GM21529 (cell line): Measurements from ENCODE around the gene LRRC7.
"Not testable (repeated sequence)": the region's sequence is repeated elsewhere in the genome, so short reads cannot be mapped to it uniquely, and the experiment has no call there.

Source experiments
- ATAC-seq: cut with Tn5 transposase; IDR thresholded peaks from one replicate; pipeline ENCODE4 v1.9.1; 2021; ENCODE audit not compliant: unreplicated experiment

LRRC7 gene

DNA sequence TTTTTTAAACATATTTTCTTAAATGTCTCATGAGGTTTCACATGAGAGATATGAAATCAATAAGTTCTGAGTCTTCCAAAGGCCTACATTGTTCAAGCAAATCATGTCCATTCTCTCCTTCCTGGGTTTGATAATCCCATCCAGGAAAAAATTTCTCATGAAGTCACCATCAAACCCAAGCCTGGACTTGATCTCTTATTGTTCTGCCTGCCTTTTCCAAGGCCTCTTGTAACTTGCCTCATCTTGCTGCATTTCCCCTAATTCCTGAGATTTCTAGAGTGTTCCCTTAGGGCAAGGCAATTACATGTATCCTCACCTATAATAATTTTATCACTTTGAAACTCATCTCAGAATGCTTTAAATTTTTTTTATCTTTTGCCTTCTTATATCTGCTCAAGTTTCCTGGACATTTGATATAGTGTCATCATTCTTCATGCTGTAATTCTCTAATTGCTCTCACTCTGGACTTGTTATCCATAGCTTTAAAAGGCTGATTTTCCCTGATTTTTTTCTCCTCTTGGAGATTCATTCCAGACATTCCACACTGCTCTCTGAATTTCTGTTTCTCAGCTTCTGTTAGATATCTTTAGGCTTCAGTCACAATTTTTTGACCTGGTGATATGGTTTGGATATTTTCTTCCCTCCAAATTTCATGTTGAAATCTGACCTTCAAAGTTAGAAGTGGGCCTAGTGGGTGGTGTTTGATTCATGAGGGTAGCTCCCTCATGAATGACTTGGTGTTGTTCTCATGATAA, 126.4 kb downstream of the LRRC7 start:
- no peak for ATAC-seq

DNA sequence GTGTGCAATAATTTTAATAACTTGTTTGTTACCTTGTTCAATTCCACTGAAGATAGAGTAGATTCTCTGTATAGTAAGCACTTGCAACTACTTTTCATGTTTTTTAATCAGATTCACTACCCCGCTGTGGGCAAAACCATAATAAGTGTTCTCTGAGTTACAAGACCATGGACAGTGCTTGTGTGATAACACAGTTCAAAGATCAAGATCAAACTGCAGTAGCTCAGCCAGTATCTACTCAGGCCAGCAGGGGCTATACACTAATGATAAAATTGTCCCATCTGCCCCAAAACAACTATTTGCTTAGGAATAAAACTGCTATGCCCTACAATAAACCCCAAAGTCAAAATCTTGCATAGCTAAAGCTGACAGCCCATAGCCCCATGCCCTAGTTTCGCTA, 129.6 kb downstream of the LRRC7 start:
- ATAC-seq = no peak

DNA sequence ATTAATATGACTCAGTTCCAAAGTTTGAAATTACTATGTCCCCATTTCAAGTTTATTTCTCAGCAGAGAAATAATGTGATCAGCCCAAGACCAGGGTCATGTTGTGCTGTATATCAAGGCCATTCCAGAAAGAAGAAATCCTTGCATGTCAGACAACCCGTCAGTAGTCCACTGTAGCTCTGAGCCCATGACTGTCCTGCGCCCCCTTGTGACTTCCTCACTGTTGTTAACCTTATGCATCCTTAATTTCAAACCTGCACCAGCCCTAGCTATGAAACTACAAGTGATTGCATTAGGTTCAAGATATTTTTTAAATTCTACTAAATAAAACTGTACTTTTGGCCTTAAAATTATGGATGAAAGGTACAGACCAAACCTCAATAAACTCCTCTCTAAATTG, 133.0 kb downstream of the LRRC7 start:
- no peak for ATAC-seq

DNA sequence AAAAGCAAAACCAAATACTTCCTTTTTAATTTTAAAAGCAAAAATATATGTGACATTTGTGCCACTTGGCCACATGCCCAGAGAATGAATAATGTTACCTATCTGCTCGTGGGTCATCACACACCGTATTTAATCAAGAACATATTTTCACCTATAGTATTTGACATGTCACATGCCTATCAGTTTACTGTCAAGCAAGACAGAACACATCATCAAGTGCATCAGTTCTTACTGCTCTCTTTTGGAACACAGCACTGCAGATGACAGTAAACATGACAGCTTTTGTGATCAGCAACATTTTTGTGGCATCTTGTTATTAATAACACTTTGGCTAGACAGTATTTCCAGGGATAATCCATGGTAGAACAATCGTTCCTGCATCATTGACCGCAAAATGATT, 134.4 kb downstream of the LRRC7 start:
- ATAC-seq = no peak

DNA sequence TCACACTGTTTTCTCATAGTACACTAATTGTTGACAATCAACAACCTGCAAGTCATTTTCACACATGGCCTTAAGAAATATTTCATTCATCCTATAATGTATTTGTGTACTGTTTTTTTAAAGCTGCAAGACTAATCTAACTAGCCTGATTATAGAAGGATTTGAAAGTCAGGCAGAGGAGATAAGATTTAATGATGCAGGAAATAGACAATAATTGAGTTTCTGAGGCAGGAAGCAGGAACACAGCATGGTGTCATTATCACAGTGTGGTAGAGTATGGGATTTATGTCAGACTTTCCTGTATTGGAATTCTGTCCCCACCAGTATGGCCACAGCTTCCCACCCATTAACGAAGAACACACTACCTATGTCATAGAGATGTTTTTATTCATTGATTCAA, 138.8 kb downstream of the LRRC7 start:
- no peak for ATAC-seq

DNA sequence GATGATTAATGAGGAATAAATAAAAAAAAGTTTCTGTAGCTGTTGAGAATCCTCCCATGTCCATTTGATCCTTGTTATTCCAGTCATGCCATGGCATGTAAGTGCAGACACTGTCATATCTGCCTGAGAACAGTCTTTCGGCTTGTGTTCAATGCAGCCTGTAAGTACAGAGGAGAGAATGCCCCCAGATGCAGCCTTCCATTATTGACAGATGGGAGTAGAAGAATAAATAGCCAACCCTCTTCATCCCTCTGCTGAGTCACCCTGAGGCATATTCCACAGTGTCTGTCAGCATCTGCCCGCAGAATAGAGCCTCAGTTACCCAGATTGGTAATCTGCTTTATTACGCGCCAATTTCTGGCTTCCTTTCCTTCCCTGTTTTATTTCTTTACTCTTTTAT, 139.4 kb downstream of the LRRC7 start:
- ATAC-seq = no peak

DNA sequence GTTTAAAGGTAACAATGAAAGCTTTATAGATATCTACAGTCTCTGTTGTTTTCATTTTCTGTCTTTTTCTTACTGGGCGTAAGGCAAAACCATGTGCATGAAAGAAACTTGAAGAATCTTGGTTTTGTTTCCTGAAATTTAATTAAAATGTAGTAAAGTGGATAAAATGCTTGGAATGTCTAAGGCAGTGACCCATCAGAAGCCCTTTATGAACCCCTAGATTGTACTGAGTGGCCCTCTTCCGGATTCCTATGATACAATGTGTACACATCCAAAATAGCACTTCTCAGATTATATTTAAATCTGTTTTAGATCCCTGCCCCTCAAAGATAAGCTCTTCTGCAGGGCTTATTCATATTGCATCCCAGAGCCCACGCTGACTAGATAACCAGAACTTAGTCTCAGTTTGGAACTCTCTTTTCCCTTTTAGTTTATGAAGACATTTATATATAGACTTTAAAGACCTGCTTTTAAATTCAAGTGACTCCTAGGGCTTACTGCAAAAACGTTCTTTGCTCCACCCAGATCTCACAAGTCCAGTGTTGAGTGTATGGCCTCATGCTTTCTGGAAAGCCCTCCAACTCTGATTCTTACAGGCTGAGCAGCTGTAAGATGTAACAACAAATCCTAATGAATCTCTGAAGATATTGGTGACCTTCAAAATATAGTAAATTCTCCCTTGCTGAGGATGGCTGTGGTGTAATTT, 142.9 kb downstream of the LRRC7 start:
- no peak for ATAC-seq

DNA sequence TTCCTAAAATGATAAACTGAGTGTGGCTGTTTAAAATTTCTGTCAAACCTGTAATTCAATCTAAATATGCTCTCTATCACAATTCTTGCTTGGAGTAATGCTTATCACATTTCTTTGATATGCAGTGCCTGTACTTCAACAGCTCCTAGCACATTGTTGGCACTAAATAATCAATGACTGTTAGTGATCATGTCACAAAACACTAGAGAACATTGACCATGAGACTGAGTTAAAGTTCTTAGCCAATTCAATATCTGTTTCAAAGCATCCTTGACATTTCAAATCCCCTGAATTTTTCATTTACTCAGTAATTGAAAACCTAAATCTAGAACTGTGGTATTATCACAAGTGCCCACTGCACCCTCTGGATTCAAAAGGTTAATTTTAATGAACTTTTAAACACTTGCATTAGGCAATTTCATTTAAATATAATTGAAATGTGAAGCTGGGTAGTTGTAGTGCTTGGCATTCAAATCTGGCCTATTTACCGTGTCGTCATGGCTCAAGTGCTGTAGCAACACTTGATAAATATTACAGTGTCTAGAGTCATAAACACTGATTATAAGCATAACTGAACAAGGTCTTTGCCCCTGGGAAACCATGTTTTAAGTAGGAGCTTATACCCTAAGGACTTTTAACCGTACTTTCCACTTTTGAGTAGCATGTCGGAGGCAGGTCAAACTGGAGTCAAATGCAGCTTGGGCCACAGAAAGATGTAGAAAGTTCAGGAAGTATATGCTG, 143.6 kb downstream of the LRRC7 start:
- no peak for ATAC-seq

DNA sequence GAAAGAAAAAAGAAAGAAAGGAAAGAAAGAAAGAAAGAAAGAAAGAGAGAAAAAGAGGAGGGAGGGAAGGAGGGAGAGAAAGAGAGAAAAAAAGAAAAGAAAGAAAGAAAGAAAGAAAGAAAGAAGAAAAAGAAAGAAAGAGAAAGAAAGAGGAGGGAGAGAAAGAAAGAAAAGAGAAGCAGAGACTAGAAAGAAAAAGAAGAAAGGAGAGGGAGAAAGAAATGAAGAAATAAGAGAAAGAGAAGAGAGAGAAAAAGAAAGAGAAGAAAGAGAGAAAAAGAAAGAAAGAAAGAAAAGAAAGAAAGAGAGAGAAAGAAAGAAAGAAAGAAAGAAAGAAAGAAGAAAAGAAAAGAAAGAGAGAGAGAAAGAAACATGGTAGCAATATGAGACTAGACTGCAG, 150.1 kb downstream of the LRRC7 start:
- ATAC-seq = not testable (repeated sequence)

DNA sequence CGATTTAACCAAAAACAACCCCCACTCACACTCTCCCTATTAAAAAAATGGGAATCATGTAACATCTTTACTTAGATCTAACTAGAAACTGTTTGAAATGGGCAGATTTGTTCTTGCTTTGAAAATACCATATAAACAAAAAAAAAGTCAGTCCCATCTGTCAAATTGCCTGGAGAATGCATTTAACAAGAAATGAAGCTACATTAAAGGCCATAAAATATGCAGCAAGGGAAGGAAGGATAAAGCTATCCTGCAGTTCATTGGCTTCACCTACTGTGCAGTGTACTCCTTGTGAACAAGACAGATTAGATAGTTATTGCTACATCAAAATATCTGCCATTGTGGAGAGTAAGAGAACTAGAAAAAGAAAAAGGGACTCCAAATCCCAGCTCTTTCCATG, 160.5 kb downstream of the LRRC7 start:
- ATAC-seq = no peak

DNA sequence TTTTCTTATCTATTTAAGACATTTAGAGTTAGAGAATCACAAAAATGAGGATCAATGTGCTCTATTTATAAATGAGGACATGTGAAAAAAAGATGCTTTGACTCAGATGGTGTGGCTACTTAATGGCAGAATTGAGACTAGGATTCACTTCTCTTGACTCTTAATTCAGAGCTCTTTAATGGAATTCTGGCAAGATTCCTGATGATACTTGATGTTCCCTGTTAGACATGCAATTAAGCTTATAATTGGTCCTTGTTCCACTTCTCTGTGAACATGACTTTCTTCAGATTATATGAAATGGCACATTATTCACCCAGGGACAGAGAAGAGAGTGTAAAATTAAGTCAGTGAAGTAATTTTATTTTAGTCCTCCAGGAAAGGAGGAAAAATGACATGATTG, 165.3 kb downstream of the LRRC7 start:
- no peak for ATAC-seq

DNA sequence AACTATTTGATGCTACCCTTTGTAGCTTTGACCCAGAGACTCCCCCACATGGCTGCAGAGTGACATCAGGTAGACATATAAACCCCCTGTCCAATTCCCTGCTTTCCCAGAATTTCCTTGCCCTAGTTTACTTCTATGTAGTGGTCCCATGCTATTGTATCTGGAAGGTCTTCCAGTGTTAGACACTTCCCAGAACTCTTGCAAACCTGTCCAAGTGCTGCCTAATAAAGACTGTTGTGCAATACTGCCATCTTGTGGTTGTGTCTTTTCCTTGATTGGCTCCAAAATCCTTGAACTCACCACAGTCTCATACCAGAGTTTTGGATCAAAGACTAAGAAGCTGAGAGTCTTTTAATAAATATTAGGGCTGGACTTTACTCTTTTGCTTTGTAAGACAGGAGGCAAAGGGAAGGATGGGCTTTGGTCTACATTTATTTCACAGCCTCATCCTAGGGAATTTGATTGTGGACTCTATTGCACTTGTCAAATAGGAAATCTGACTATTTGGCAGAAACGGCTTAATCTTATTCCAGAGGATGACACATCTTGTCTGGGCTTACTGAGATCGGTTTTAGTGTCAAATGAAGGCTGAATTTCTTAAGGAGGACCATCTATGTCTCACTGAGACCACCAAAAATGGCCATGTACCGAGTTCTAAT, 169.9 kb downstream of the LRRC7 start:
- ATAC-seq = peak; percentile 76

DNA sequence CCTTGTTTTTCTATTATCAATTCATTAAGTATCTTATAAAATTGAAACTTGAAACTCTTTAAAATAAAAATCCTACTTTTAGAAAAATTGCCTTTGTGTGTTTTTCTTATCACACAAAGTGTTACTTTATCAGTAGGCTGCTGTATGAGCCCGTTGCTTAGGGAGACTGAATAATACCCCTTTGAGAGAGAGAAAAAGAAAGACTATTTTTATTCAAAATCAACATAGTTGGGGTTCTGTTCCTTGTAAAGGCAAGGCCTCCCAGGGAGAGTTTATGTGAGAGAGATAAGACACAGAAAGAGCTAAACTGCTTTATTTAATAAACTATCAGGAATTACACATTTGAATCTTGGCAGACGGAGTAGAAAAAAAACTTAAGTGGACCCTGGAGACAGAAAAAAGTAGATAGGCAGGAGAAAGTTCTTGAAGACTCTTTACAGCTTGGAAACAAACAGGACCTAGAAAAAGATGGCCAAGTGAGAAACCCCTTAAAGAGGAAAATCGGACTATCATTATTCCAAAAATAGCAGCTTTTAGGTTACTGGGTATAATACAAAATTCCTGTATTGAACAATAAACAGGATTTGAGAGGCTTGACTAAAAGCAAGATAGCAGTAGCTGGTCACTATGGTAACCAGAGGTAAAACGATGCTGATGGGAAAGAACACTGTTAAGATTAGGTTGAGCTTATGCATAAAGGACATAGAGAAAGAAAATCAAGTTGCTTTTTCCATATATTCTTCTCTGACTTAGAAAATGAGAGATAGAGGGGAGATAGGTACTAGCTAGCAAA, 170.9 kb downstream of the LRRC7 start:
- no peak for ATAC-seq

DNA sequence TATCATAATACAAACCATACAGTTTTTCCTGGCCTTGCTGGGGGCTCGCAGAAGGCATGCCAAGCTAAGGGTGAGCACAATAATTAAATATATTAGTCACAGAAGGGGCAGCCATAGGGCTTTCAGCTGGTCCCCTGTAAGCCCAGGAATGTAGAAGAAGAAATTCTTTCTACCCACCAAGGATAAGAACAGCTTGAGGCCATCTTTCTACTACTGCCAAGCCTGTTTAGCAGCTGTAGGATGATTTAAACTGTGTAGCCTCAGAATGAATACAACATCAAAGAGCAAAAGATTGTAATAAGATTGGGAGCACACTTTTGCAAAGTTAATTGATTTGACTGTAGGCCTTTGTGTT, 171.5 kb downstream of the LRRC7 start:
- no peak for ATAC-seq

DNA sequence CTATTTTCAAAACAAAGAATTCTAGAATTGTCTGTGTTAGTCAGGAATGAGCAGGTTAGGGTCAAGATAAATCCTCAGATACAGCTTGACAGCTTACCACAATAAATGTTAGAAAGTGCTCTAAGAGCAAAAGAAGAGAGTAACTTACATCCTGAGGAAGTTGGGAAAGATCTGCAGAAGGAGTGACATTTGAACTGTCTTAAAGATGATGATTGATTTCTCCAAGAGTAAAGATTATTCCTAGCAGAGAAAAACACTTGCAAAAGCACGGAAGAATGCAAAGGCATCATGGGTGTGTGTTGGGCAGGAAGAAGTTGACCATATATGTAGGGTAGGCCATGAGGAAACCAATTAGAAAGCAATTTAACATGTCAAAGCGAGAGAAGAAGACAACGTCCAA, 175.4 kb downstream of the LRRC7 start:
- no peak for ATAC-seq

DNA sequence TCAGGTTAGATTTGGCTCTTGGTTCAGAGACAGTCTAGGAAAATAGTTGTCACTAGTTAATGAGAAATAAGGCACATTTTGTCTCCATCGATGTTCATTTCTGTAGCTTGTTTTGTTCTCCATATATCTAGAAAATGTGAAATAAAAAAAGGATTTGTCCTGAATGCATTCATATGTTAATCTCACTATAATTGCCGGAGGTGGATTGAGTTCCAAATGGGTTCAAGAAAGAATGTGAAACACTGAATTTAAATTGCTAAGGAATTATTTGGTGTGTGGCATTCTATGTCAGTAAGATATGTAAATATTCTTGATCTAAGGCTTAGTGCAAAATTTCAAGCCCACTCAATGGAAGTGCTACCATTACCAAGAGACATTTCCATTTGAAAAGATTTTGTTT, 176.7 kb downstream of the LRRC7 start:
- no peak for ATAC-seq

DNA sequence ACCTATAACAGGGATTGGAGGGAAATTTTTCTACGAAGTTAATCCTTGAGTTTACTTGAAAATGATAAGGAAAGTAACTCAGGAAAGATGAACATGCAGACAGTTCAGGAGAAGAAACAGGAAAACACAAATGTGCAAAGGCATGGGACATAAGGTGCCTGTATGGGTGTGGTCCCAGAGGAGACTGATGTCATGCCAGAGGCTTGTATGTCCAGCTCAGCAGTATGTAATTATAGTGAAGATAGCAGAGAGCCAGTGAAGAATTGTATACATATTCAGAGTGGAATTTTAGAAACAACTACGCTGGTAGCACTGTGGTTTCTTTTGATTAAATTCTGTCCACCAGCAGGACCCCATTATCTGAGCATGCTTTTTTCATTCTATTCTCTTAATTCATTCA, 179.5 kb downstream of the LRRC7 start:
- ATAC-seq = no peak

DNA sequence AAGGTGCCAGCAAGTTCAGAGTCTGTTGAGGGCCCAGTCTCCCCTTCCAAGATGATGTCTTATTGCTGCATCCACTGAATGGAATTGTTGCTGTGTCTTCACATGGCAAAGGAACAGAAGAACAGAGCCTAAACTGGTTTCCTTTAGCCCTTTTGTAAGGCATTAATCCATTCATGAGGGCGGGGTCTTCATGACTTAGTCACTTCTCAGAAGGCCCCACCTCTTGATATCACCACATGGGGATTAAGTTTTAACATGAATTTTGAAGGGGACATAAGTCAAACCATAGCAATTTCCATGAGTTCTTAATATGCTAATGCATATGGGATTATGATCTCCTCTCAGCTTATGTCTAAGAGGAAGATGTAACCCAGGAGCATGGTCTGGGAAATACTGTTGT, 182.9 kb downstream of the LRRC7 start:
- no peak for ATAC-seq

DNA sequence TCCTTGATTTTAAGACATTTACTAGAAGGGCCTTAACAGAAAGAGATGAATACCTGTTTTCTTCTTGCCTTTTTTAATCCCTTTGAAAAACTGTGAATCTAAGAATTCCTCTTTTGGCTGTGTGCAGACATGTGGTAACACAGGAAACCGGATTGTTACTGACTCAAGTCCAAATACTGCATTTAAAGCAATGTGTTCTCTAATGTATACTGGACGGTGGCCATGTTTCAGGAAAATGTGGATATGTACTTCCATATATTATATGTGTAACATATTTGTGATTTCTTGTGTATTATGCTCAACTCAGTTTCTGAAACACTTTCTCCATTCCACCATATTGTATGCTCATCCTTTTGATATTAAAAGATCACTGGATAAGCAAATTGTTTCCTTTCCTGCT, 185.1 kb downstream of the LRRC7 start:
- ATAC-seq = no peak

DNA sequence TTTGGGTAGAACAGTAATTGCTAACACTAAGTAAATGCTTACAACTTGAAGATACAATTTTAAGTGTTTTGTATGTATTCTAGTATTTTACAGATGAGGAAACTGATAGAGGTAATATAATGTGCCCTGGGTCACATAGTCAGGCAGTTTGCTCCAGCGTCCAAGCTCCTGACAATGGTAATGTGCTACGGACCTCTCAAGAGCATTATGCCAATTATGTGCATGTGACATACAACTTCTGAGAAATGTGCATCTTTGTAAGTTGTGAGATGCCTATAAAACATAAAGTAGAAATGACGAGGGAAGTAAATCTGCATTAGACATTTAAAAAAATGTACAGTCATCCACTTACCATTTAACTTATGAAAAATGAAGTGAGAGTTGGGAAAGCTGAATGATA, 186.8 kb downstream of the LRRC7 start:
- no peak for ATAC-seq

DNA sequence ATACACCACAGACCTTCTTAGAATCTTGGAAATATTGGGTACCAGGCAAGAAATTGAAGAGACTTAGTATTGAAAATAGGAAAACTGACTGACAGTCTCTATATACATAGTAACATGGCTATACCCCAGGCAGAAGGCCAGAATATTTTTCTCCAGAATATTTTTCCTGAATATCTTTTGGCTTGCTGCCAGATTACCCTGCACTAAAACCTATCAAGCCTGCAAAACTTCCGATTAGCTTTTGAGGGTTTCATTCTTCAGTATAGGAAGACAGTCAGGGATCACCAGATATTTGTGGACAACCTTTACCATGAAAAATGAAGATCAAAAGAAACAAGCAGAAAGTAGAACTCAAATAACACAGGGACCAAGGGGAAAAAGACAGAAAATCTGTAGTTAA, 187.9 kb downstream of the LRRC7 start:
- ATAC-seq = no peak
